K562 (cell line): ENCODE data around the gene PRCD. TPM values are rescaled to one million over a fixed set of nuclear protein-coding genes. Genes with fewer than 3 reads are reported as not detected.

Experiments used
- ATAC-seq: fragments of 200-7000 bp; cut with Tn5 transposase; 3 replicates; pipeline ENCODE4 v1.9.1; 2020; ENCODE audit warnings: moderate library complexity
- BruUV-seq: library from RNA; stranded (reverse); fragments of 400-500 nt; replicated peaks from 2 replicates; lab custom pipeline; 2021; lab: Mats Ljungman, UMichigan
- CTCF ChIA-PET: fragments of 300-600 bp; formaldehyde crosslinking; extraction: SDS; loops from one replicate; lab custom pipeline; 2021; ENCODE audit warnings: low intra/inter-chr PET ratio; lab: Yijun Ruan, JAX
- POLR2A ChIA-PET: fragments of 300-600, 350-650 bp; sonication (Branson Sonifier 250); formaldehyde crosslinking; extraction: SDS; loops from one replicate; lab custom pipeline; 2021; ENCODE audit warnings: antibody characterized with exemption, inconsistent platforms; lab: Yijun Ruan, JAX
- DNase-seq, 4 experiments: peaks; one replicate each; pipeline versions ENCODE4 v3.0.0 to v3.0.0-alpha.2; 2011 to 2018; ENCODE audit warnings: low spot score in 3 of 4, mixed read lengths in 3 of 4; ENCODE audit errors: extremely low read depth in 1 of 4
- FAIRE-seq: peaks from 2 replicates; lab custom pipeline; 2011; peaks lifted over from hg19 to GRCh38; lab: Jason Lieb, UNC
- H2AFZ ChIP-seq: 2 replicates; pipeline ENCODE4 v1.6.0; 2011; ENCODE audit warnings: low read depth, low read length, control low read depth, inconsistent platforms
- H3K27ac ChIP-seq: fragments of 200-600 bp; 3 replicates; pipeline ENCODE4 v1.8.0; 2011; ENCODE audit warnings: low read depth, mild to moderate bottlenecking, control low read depth, inconsistent platforms, low read length, moderate library complexity, mixed read lengths; ENCODE audit errors: extremely low read depth
- H3K27me3 ChIP-seq, 2 experiments: fragments of 300-600 bp in 1 of 2; 2 replicates in 1 of 2; 3 replicates in 1 of 2; pipeline versions ENCODE4 v1.6.0 to v1.8.0; 2011; ENCODE audit warnings: inconsistent platforms in 2 of 2, low read length in 2 of 2, mild to moderate bottlenecking in 1 of 2, mixed read lengths in 1 of 2, moderate library complexity in 1 of 2; ENCODE audit not compliant: control insufficient read depth in 2 of 2, insufficient read depth in 2 of 2
- H3K36me3 ChIP-seq: fragments of 300-600 bp; 3 replicates; pipeline ENCODE4 v1.8.0; 2011; ENCODE audit warnings: mild to moderate bottlenecking, low read length, inconsistent platforms; ENCODE audit not compliant: control insufficient read depth, insufficient read depth
- H3K4me1 ChIP-seq, 2 experiments: fragments of 200-600 bp in 1 of 2; replicated peaks in 1 of 2; 2 replicates in 1 of 2; 3 replicates in 1 of 2; pipeline versions ENCODE4 v1.5.1 to v1.8.0; 2011; ENCODE audit warnings: inconsistent platforms in 2 of 2, low read length in 2 of 2, mild to moderate bottlenecking in 1 of 2, mixed read lengths in 1 of 2, moderate library complexity in 1 of 2; ENCODE audit not compliant: control insufficient read depth in 2 of 2, insufficient read depth in 2 of 2
- H3K4me2 ChIP-seq: 2 replicates; pipeline ENCODE4 v1.6.1; 2011; ENCODE audit warnings: low read length, control low read depth, inconsistent platforms, mixed read lengths; ENCODE audit not compliant: insufficient read depth
- H3K4me3 ChIP-seq: fragments of 200-600 bp; sonication (generic), shearing (Covaris generic); 2 replicates; pipeline ENCODE4 v1.5.1; 2016; ENCODE audit warnings: control low read depth, inconsistent platforms
- H3K79me2 ChIP-seq: fragments of 200-600 bp; 3 replicates; pipeline ENCODE4 v1.8.0; 2011; ENCODE audit warnings: low read length, inconsistent platforms; ENCODE audit not compliant: control insufficient read depth, insufficient read depth
- H3K9ac ChIP-seq, 2 experiments: 2 replicates each; pipeline versions ENCODE4 v1.6.0 to v1.6.1; 2011; ENCODE audit warnings: low read depth in 2 of 2, low read length in 2 of 2, control low read depth in 1 of 2, inconsistent platforms in 1 of 2, mild to moderate bottlenecking in 1 of 2, mixed read lengths in 1 of 2; ENCODE audit not compliant: insufficient read depth in 1 of 2
- H3K9me1 ChIP-seq: one replicate; pipeline ENCODE4 v1.6.0; 2011; ENCODE audit warnings: inconsistent platforms, mild to moderate bottlenecking, low read length, moderate library complexity; ENCODE audit not compliant: control insufficient read depth, insufficient read depth
- H3K9me3 ChIP-seq: replicated peaks from 2 replicates; pipeline ENCODE4 v1.5.1; 2011; ENCODE audit warnings: low read depth, low read length, inconsistent platforms; ENCODE audit not compliant: control insufficient read depth, insufficient read depth
- H4K20me1 ChIP-seq: replicated peaks from 2 replicates; pipeline ENCODE4 v1.6.1; 2011; ENCODE audit warnings: low read length, inconsistent platforms, mixed read lengths; ENCODE audit not compliant: control insufficient read depth, insufficient read depth
- ARID3A ChIP-seq: IDR thresholded peaks from 2 replicates; pipeline ENCODE4 v1.6.1; 2012; ENCODE audit warnings: low read depth, low read length, improper control_type of control experiment, borderline replicate concordance
- HNRNPK ChIP-seq: fragments of 200-400 bp; formaldehyde crosslinking; IDR thresholded peaks from one replicate; pipeline ENCODE4 v1.6.1; 2018; ENCODE audit warnings: mild to moderate bottlenecking, low read depth, low read length; ENCODE audit not compliant: poor library complexity, severe bottlenecking
- KAT8 ChIP-seq: fragments of 450-650 bp; IDR thresholded peaks from 2 replicates; pipeline ENCODE4 v1.6.1; 2016; ENCODE audit warnings: low read depth, mild to moderate bottlenecking
- MECOM ChIP-seq: fragments of 250-450 bp; sonication (Bioruptor Pico); IDR thresholded peaks from 2 replicates; pipeline ENCODE4 v1.8.0; 2022; ENCODE audit warnings: inconsistent platforms
- MEF2D ChIP-seq: conservative IDR thresholded peaks from 2 replicates; pipeline ENCODE4 v1.6.1; 2016; ENCODE audit warnings: low read depth, missing genetic modification characterization, missing compliant biosample characterization
- NFIX ChIP-seq: fragments of 250-450 bp; sonication (Bioruptor Pico); IDR thresholded peaks from 2 replicates; pipeline ENCODE4 v1.4.0; 2020; ENCODE audit warnings: low read depth, mild to moderate bottlenecking, moderate library complexity
- RBM22 ChIP-seq: fragments of 200-400 bp; formaldehyde crosslinking; IDR thresholded peaks from 2 replicates; pipeline ENCODE4 v1.6.1; 2018; ENCODE audit warnings: low read length, low read depth; ENCODE audit not compliant: poor library complexity, severe bottlenecking
- RREB1 ChIP-seq: fragments of 250-450 bp; sonication (Bioruptor Pico); IDR thresholded peaks from 2 replicates; pipeline ENCODE4 v1.4.0; 2020
- SREBF2 ChIP-seq: sonication (generic); formaldehyde crosslinking; IDR thresholded peaks from 2 replicates; pipeline ENCODE4 v1.4.0; 2020; ENCODE audit warnings: mild to moderate bottlenecking, missing genetic modification reagents
- STAG1 ChIP-seq: sonication (generic); formaldehyde crosslinking; IDR thresholded peaks from 2 replicates; pipeline ENCODE4 v1.5.0; 2020; ENCODE audit warnings: missing genetic modification reagents, borderline replicate concordance
- SUPT5H ChIP-seq: fragments of 450-650 bp; IDR thresholded peaks from 2 replicates; pipeline ENCODE4 v1.6.1; 2016
- TFAP4 ChIP-seq: sonication (generic); formaldehyde crosslinking; IDR thresholded peaks from 2 replicates; pipeline ENCODE4 v1.8.0; 2022; ENCODE audit warnings: missing genetic modification reagents, mild to moderate bottlenecking, moderate library complexity, borderline replicate concordance
- TSC22D4 ChIP-seq: fragments of 450-650 bp; IDR thresholded peaks from 2 replicates; pipeline ENCODE4 v1.6.1; 2016; ENCODE audit warnings: missing genetic modification characterization, missing biosample characterization, control low read depth
- ZC3H8 ChIP-seq: fragments of 450-650 bp; IDR thresholded peaks from 2 replicates; pipeline ENCODE4 v1.6.1; 2017
- ZNF140 ChIP-seq: fragments of 250-450 bp; sonication (Bioruptor Pico); IDR thresholded peaks from 2 replicates; pipeline ENCODE4 v1.8.0; 2021; ENCODE audit warnings: moderate library complexity, mild to moderate bottlenecking, inconsistent platforms
- ZNF436 ChIP-seq: fragments of 250-450, 450-650 bp; sonication (Bioruptor Pico); formaldehyde crosslinking; IDR thresholded peaks from 2 replicates; pipeline ENCODE4 v1.7.0; 2020; ENCODE audit warnings: mild to moderate bottlenecking
- ZNF444 ChIP-seq: fragments of 250-450 bp; sonication (Bioruptor Pico); IDR thresholded peaks from 2 replicates; pipeline ENCODE4 v1.4.0; 2020; ENCODE audit warnings: mild to moderate bottlenecking, moderate library complexity
- WGBS: fragments of 100-300 bp; shearing (Covaris generic); methylation state at CpG from one replicate; pipeline ENCODE4 v1.1.6; 2016; ENCODE audit warnings: low coverage, mixed read lengths; ENCODE audit not compliant: insufficient coverage; ENCODE audit errors: missing lambda C conversion rate; 5-methylcytosine and 5-hydroxymethylcytosine counted together
- in situ Hi-C: fragments of 300-500 bp; cut with MboI; formaldehyde crosslinking; loops from 4 replicates; pipeline ENCODE4 v1.15.0; 2018; ENCODE audit warnings: inconsistent platforms, mixed read lengths
- intact Hi-C: fragments of 100-400 bp; cut with micrococcal nuclease; formaldehyde crosslinking; loops from 2 replicates; pipeline ENCODE4 v1.14.2; 2022
- polyA plus RNA-seq, 8 experiments: library from polyadenylated mRNA; depleted of rRNA in 4 of 8; stranded (reverse) in 5 of 8; unstranded in 3 of 8; fragments of >200 nt; fragmentation: Nextera tagmentation in 2 of 8; fragmentation: Illumina TruSeq in 1 of 8; extraction: Ambion mirVana in 2 of 8; extraction: Trizol in 1 of 8; gene quantifications; 2 replicates each; pipeline versions ENCODE4 v1.2.1 to v1.2.3, GENCODE V29; 2011 to 2014; ENCODE audit warnings: inconsistent platforms in 1 of 8, missing spikeins in 1 of 8
- total RNA-seq, 7 experiments: library from RNA; depleted of rRNA in 6 of 7; stranded (reverse); fragments of >200 nt in 6 of 7; fragmentation: Illumina TruSeq in 2 of 7; extraction: Trizol in 2 of 7; gene quantifications; 2 replicates each; pipeline versions ENCODE4 v1.2.1 to v1.2.3, GENCODE V29; 2011 to 2021; ENCODE audit warnings: low replicate concordance in 1 of 7

The PRCD gene
- total and polyA plus RNA-seq, 9 of the 15 experiments (the other 6 are each of a cell fraction or from before 2014, with no cell fraction given): 0.20 to 0.25 (median 0.21) TPM; not detected in 6

- no peak for ATAC-seq
- Histone ChIP-seq H2AFZ (no peak overlapping the region), H3K4me1 (peaks cover 11 to 63% of the 10 kb centered on the region in 2 experiments; a peak in 4 of 5 replicates), H3K9ac (0 out of 4 replicates have a peak overlapping the region, but pooled peaks of 1 of the 2 experiments have one; percentile 44), H3K36me3 (no peaks in the 10 kb centered on the region), H3K27me3 (no peaks in the 10 kb centered on the region), H4K20me1 (no peaks in the 10 kb centered on the region), H3K4me3 (no peak overlapping the region), H3K9me1 (no peaks in the 10 kb centered on the region), H3K9me3 (no peaks in the 10 kb centered on the region), H3K4me2 (no peak overlapping the region), H3K79me2 (no peaks in the 10 kb centered on the region), H3K27ac (no peak overlapping the region)
- WGBS: 53% methylated on average over 6 of the region's 6 CpGs
- no peak for FAIRE-seq
- in situ Hi-C loops: no loop called here
- CTCF ChIA-PET: no interaction called here
- intact Hi-C loops: no loop called here
- DNase-seq: no peak
- BruUV-seq: no TSS peak
- POLR2A ChIA-PET: interaction anchor here (0.6 to 1.8 kb wide), 8 partner anchors 9 to 129 kb away, joined by 3 to 10 read pairs (median 3); no protein-coding TSS in a partner anchor
- no peak for TF ChIP-seq ZC3H8
- TF ChIP-seq TFAP4: no peak
- no peak for TF ChIP-seq TSC22D4 (tag)
- no peak for TF ChIP-seq RREB1 (CRISPR knock-in tag)
- TF ChIP-seq ARID3A: no peak
- TF ChIP-seq SREBF2 (CRISPR knock-in tag): no peak
- TF ChIP-seq KAT8: no peak
- TF ChIP-seq ZNF436 (CRISPR knock-in tag): no peak
- TF ChIP-seq ZNF444 (CRISPR knock-in tag): no peak
- TF ChIP-seq STAG1 (CRISPR knock-in tag): no peak
- TF ChIP-seq ZNF140: no peak
- TF ChIP-seq RBM22: no peak
- TF ChIP-seq SUPT5H: no peak
- no peak for TF ChIP-seq HNRNPK
- TF ChIP-seq MEF2D (tag): no peak
- no peak for TF ChIP-seq MECOM (CRISPR knock-in tag)
- no peak for TF ChIP-seq NFIX (CRISPR knock-in tag)
Measured at GRCh38 chr17:76543482-76543825, 3.6 kb downstream of the PRCD start.
